Mesangial cell (primary cell): ENCODE measurements around the gene AXL. TPM values are rescaled to one million over a fixed set of nuclear protein-coding genes. Genes with fewer than 3 reads are reported as not detected.

Source experiments
- total RNA-seq: library from RNA; depleted of rRNA; stranded (reverse); fragments of >200 nt; gene quantifications from 2 replicates; pipeline ENCODE4 v1.2.3, GENCODE V29; 2015

AXL gene
- total RNA-seq, result 356 and 367 TPM in 2 replicates

GRCh38 chr19:41218615-41219507, at the start of gene AXL:
Gene AXL, plus strand, starts transcription at chr19:41219223. Its CDS starts 170 bp downstream, at chr19:41219393.

GRCh38 chr19:41192574-41193429, 26.2 kb upstream of the AXL start, which contains the start of gene CYP2S1:
Gene CYP2S1, plus strand, starts transcription at chr19:41193219. Its CDS starts 46 bp downstream, at chr19:41193265.

GRCh38 chr19:41263850-41264580, 45.0 kb downstream of the AXL start, which contains the start of gene HNRNPUL1:
Gene HNRNPUL1, plus strand, starts transcription at chr19:41264372. Its CDS starts 132 bp downstream, at chr19:41264504.

GRCh38 chr19:41310033-41310831, 91.2 kb downstream of the AXL start, which contains the start of gene CCDC97:
Gene CCDC97, plus strand, starts transcription at chr19:41310172. Its CDS starts 139 bp downstream, at chr19:41310311.

Other genes starting within 250 kb of the AXL start
- not detected in 2 replicates for gene CYP2B6, start 227.9 kb upstream of the AXL start, total RNA-seq
- not detected in 2 replicates for gene CYP2A13, start 130.8 kb upstream of the AXL start, total RNA-seq
- gene CYP2F1, start 104.8 kb upstream of the AXL start, total RNA-seq, result not detected in 2 replicates
- gene CYP2S1, start 26.0 kb upstream of the AXL start, total RNA-seq, result 2.9 and 4.1 TPM in 2 replicates
- 125 and 158 TPM in 2 replicates for gene HNRNPUL1, start 45.1 kb downstream of the AXL start, total RNA-seq
- gene CCDC97, start 90.9 kb downstream of the AXL start, total RNA-seq, result 11.9 and 18.6 TPM in 2 replicates
- gene TGFB1, start 134.7 kb downstream of the AXL start, total RNA-seq, result 44.2 and 44.6 TPM in 2 replicates
- 9.0 and 9.9 TPM in 2 replicates for gene B9D2, start 144.9 kb downstream of the AXL start, total RNA-seq
- gene TMEM91, start 157.3 kb downstream of the AXL start, total RNA-seq, result 0.49 and 11.0 TPM in 2 replicates
- 18.9 and 25.3 TPM in 2 replicates for gene EXOSC5, start 178.1 kb downstream of the AXL start, total RNA-seq
- gene BCKDHA, start 178.6 kb downstream of the AXL start, total RNA-seq, result 43.7 and 108 TPM in 2 replicates
- 1.5 and 3.9 TPM in 2 replicates for gene B3GNT8, start 208.2 kb downstream of the AXL start, total RNA-seq
- gene DMAC2, start 220.7 kb downstream of the AXL start, total RNA-seq, result 45.6 and 57.0 TPM in 2 replicates
- not detected in 2 replicates for gene ERICH4, start 223.9 kb downstream of the AXL start, total RNA-seq